Measurements from ENCODE around the gene SV2B.

- TF ChIP-seq POLR2AphosphoS5 (IDR thresholded peaks at IDR 0.05; ENCODE audit: borderline replicate concordance, low read depth, low read length) (no peak), EZH2 (IDR thresholded peaks at IDR 0.05) (no peak), FOXP2 (optimal IDR thresholded peaks at IDR 0.05; ENCODE audit: control extremely low read depth, extremely low read length, insufficient read depth) (no peak)
Measured at GRCh38 chr15:91165850-91166249, 65.8 kb downstream of the SV2B start.

All from SK-N-MC (cell line).